ENCODE results near the gene AGTPBP1.

The AGTPBP1 gene

DNA sequence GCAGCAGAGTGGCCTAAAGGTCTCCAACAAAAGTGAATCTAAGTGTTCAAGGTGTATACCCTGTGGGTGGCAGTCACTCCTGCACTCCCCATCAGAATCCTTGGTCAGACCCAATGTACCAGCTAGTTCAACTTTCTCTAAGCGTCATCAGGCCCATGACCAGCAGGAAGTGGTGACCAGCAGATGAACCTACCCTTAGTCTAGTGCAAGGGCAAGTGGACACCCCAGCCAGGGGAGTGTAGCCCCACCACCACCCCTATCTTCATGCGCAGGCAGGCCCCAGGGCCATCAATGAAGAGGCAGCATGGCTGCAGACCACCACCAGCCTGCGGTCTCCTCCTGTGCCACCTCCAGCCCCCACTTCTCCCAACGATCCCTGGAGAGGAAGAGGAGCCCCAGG, 213.1 kb downstream of the AGTPBP1 start:
- no peak for DNase-seq

DNA sequence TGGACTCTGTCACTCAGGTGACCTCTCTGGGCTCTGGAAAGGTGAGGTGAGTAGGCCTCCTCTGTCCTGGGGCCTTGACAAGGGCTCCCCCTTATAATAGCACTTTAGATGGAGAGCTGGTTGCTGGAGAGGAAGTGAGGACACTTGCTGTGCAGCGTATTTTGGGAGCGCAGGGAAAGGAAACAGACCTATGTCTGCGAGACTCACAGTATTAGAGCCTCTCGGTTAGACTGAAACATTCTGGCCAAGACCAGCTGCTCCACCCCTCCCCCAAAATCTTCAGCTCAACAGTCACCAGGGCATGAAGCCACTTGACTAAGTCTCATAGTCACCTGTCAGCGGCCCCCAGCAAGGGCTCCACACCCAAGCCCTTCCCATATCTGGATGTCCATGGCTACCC, 213.6 kb downstream of the AGTPBP1 start:
- DNase-seq, result no peak

DNA sequence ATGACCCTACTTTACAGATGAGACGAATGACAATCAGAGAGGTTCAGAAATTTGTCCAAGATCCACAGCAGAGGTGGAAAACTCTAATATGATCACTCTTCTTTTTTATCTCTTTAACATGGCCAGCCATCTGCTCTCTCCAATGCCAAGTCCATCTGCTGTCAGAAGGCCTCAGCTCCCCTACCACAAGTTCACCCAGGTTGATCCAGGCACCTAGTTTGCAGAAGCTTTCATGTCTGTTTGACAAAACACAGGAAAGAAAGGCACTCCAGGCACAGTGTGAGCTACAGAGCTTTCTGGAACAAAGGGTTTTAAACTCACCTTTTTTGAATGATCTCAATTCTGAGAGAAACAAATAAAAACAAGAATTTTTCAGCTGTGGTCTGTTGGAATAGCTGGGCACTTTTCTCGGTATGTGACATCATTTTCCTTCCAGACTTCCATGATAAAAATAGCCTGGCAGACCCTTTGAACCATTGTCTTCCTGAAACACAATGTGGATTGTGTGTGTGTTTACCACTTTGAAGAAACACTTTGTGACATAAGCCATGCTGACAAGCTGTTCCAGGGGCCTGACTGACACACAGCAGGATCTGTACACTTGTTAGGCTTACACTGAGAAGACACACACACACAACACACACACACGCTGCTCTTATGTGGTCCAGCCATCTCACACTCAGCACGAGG, 214.3 kb downstream of the AGTPBP1 start:
- no peak for DNase-seq

DNA sequence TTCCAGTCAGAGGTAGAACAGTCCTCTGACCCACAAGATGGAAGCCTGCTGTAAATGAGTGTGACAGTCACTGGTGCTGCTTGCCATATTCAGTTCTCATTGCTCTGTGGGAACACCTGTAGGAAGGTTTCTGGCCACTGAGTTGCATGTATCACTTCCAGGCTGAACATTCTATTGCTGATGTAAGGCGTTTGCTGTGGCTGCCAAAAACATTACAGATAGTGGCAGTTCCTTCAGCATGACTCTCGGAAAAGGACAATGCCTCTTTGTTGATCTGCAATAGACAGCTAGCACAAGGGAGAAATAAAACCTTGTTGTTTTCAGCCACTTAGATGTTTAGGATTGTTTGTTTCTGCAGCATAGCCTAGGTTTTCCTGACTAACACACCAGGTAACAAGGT, 217.2 kb downstream of the AGTPBP1 start:
- DNase-seq, result no peak

DNA sequence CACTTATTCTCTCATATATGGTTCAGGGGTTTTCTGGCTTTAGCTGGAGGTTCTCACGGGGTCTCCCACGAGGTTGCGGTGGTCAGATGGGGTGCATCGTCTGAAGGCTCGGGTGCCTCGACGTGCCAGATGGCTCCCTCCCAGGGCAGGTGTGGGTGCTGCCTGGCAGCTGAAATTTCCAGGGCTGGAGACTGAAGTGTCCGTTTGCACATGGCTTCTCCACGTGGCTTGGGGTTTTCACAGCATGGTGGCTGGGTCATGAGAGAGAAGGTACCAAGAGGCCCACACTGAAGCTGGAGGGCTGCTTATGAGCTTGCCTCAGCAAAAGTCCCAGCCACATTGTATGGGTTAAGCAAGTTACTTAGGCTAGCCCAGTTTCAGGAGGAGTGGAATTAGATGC, 218.6 kb downstream of the AGTPBP1 start:
- DNase-seq, result no peak

DNA sequence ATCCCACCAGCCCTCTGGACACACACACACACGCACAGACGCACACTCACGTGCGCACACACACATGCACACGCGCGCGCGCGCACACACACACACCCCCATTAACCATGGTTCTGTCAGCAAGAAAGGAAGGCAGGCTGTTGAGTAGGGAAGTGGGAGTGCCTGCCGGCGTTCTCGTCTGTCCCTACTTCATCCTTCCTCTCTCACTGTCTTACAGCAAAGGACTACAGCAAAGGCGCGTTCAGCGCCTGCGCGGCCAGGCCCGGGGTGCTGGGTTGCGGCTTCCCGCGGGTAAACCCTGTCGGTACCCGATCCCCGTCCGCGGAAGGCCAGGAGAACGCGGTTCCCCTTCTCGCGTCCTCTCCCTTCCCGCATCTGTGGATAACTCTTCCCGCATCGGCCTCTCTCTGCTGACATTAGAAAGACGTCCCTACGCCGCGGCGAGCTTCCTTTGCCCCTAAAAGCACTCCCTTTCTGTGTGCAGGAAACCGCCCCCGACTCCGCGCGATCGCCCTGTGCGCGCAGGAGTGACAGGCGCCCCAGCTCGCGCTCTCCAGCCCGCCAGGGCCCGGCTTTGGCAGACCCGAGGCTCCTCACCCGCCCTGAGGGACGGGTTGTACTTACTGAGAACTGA, 219.2 kb downstream of the AGTPBP1 start:
- no peak for DNase-seq

DNA sequence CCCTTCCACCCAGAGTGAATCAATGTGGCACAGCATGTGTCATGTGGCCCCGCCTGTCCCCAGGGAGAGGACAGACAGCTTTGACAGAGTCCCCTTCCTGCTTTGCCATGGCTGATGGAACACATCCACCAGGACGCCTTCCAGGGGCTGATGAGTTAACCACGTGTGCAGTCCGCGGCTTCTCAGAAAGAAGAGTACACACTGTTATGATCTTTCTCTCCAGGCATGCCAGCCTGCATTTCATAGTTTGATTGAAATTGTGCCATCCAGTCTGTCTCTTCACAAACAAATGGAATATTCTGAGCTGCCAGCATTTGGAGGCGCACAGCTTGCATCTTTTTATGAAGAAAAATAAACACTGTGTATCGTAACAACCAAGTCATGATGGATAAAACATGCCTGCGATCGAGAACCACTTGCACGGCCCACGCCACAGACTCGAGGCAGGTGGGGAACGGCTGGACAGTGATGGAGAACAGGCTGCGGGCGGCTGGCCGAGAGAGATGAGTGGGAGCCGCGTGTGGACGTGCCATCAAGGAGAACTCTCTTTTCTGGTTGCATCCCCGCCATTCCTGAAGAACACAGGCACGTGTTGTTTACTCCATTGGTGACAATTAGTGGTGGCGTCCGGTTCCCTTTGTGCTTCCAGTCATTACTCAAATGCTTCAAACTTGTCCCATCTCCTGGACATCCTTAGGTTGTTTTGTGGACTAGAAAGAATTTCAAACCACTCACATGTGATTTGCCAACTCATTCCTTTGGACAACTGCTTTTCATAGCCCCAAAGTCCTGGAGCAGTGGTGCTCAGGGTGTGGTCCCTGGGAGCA, 220.2 kb downstream of the AGTPBP1 start:
- no peak for DNase-seq

DNA sequence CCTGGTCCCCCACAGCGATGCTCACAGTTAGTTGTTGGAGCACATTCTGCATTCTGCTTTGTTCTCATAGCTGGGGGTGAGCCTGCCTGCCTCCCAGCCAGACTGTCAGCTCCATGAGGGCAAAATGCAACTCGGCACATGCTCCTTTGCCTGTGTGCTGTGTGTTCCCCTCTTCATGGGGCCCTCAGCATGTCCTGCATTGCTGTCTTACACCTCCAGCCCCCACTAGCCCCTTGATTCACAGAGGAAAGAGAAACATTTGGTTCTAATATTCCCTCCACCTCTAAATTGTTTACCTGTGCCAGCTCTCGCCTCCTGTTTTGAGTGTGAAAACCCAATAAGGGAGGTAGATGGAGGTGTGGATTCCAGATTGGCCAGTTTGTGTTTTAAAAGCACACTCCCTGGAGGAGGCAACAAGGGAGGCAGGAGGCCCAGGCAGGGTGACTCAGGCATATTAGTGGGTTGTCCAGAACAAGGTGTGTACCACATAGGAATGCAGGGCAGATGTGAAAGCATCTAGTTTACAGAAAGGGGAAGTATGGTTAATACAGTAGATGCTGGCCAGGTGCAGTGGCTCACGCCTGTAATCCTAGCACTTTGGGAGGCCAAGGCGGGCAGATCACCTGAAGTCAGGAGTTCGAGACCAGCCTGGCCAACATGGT, 224.6 kb downstream of the AGTPBP1 start:
- no peak for DNase-seq

DNA sequence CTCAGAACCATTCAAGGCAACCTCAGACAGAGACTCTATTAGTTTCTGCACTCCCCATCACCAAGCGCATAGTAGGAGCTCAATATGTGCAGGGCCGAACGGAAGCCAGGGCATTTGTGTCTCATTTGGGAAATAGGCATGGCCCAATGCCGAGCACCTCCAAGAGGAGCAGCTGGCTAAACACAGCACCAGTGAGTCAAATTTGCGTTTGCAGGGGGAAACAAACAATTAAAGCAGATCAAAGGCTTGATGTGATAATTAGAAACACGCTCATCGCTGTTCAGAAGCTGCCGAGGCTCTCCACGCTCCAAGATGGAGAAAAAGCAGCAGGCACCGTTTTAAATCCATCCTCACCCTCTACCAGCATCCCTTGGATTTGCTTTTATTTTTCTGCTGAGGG, 225.3 kb downstream of the AGTPBP1 start:
- no peak for DNase-seq

DNA sequence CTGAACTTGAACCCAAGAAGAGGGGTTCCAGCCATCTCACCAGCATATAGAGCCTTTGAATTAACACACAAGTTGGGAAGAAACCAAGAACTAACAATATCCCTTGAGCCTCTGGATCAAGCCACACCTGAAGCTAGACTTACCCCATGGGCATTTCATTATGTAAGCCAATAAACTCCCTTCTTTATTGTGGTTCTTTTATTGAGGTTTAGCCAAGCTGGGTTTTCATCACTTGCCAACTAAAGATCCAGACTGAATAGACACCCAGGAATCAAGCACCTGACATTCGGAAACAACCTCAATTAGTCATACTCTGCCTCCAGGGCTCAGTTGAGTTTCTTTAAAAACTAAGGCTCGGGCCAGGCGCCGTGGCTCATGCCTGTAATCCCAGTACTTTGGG, 226.7 kb downstream of the AGTPBP1 start:
- DNase-seq, result no peak

DNA sequence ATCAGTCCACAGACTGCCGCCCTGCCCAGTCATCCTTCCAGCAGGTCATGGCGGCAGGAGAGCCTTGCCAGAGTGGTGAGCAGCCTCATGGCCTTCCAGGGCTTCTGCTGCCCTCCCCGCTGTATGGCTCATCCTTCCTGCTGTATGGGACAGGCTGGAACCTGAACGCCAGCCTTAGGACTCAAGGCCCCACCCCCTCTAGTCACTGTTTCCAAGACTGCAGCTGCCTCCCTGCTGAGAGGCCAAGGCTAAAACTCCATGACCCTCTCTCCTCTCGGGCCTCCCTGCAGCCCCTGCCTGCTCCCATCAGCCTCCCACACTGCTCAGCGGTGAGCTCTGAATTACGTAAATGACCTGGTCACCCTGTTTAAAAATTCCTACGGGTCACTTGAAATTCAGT, 227.5 kb downstream of the AGTPBP1 start:
- no peak for DNase-seq

DNA sequence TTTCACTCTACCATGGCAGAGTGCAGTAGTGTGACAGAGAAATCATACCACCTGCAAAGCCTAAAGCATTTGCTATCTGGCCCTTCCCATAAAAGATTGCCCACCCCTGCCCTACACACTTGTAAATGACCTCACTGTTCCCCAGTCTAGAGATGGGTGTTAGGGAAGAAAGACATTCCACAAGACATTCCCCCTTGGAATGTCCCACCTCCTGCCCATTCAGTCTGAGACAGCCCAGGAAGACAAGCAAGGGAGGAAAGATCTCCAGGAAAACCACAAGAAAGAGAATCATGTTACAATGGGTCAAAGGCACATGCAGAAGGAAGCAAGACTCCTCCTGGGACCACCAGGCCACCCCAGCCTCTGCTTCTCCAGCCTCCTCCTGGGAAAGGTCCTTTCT, 230.0 kb downstream of the AGTPBP1 start:
- DNase-seq, result no peak

DNA sequence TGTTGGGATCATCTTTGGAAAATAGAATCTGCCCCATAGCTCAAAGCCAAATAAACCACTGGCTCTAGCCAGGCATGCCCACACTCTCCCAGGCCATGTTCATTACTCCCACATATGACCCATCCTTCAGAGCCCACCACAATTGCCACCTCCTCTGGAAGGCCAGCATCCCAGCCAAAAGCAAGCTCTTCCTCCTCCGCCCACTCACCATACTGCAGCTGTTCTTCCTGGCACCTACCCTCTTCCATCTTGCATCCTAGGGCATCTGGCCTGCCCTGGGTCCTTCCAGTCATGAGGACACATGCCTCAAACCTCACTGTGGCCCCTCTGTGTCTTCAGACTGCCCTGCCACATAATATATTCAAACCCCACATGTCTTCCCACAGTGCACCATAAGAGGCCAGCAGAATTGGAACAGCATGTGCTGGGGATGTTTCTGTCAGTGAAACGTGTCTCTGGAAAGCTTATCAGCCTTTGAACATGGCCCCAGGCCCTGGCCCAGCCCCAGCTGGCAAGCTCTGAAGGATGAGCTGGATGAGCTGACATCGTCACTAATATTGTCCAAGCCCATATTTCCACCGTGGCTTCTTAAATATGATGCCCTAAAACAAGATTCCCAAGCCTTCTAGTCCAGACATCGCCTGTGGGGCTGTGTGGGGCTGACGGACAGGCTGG, 230.8 kb downstream of the AGTPBP1 start:
- no peak for DNase-seq

DNA sequence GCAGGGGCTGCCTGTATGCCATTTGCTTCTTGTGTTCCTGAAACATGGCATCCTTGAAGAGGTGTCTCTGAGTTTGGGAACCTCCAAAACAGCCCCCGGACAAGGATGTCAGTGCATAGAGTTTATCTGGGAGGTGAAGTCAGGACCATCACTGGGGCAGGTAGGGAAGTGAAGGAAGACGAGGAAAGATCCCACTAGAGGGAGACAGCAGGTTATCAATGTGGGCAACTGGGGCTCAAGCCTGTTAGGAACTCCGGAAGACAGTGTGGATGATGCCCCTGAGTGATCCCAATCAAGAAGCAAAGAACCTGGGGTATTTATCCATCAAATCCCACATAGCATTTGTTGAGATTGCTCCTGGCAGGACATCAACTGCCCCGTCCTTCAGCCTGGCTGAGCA, 233.1 kb downstream of the AGTPBP1 start:
- DNase-seq, result no peak

DNA sequence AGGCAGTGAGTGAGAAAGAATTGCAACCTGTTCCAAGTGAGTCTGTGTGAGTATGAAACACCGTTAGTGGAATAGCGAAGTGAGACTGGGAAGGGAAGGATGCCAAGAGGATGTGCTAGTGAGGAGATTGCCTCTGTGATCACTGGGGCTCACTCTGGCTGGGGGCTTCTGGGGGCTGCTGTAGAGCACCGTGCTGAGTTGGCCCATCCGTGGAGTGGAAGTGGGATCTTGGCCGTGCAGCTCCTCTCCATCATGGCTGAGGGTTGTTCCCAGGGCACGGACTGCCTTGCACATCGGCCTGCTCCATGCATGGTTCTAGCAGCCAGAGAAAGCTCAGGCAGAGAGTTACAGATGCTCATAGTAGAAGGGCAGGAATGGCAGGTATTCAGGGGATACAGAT, 236.1 kb downstream of the AGTPBP1 start:
- no peak for DNase-seq

DNA sequence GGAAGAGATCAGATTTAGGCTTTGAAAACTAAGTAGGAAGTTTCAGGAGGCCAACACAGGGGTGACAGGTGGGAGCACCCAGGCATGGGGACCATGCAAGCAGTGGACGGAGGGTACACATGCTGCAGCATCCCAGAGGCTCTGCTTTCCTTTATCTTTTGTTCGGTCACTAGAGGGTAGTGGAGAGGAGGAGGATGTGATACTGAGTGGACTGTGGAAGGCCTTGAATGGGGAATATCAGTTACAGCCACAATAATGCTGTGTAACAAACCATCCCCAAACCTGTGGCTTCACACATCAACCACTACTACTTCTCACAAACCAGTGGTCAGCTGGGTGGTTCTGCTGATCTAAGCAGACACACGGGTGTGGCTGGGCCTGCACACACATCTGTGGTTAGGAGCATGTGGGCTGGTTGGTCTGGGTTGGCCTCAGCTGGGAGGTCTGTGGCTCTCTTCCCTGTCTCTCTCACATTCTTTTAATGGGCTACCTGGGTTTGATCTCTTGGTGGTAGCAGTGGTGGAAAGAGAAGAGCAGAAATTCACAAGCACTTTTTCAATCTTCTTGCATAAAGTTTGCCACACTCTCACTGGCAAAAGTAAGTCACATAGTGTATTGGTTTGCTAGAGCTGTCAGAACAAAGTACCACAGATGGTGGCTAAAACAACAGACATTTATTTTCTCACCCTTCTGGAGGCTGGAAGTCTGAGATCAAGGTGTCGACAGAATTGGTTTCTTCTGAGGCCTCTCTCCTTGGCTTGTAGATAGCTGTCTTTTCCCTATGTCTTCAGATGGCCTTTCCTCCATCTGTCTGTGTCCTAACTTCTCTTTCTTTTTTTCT, 238.7 kb downstream of the AGTPBP1 start:
- DNase-seq, result no peak

DNA sequence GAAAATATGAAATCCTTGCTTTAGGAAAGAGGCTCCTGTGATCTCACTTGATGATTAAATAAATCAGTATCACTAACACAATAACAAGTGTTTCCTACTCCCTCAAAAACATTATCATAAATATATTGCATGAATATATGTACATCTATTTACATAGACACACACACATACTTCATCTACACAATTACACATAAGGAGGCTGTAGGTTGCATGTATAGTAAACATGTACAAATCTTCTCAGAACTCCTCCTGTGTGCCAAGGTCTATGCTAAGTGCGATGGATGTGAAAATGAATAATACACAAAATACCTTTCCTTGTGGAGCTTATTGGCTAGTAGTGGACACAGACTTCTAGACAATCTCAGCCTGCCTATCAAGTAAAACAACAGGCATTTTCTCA, 239.9 kb downstream of the AGTPBP1 start:
- DNase-seq, result no peak

DNA sequence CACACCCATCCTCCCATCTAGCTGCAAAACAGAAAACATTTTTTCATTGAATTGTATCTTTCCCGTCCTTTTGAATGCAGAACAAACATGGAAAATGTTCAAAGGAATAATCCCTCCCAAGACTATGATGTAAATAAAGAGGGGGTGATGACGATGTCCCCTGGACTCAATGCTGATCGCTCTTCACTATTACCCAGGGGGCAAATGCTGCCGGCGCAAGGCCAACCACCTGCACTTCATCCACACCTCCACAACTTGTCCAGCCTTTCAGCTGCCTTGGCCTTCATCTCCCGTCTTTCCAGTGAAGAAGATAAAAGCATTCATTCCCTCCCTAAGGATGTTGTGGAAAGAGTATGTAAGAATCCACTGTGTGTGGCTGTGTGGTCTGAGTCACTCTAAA, 240.3 kb downstream of the AGTPBP1 start:
- no peak for DNase-seq

Measured in stimulated activated naive CD4-positive, alpha-beta T cell (primary cell).